CD14-positive monocyte (primary cell): ENCODE results near the gene TBR1. TPM values are rescaled to one million over a fixed set of nuclear protein-coding genes. Genes with fewer than 3 reads are reported as not detected.
A peak's percentile ranks its signal among the peaks of the same experiment; 100 is the strongest.

Source experiments
- DNase-seq, 3 donors: peaks; one replicate each; pipeline ENCODE4 v3.0.0-alpha.2; 2011 to 2022
- H2AFZ ChIP-seq: 2 replicates; pipeline ENCODE4 v1.6.0; 2012; ENCODE audit warnings: mild to moderate bottlenecking, low read depth, low read length, inconsistent platforms; ENCODE audit not compliant: insufficient read depth, poor library complexity, severe bottlenecking
- H3K27ac ChIP-seq, 2 donors: 1 replicate in 1 of 2; 2 replicates in 1 of 2; pipeline ENCODE4 v1.5.1; 2012 to 2013; ENCODE audit warnings: low read length in 2 of 2, control low read depth in 1 of 2, inconsistent platforms in 1 of 2, low read depth in 1 of 2, mild to moderate bottlenecking in 1 of 2
- H3K27me3 ChIP-seq, 2 donors: one replicate each; pipeline versions ENCODE4 v1.6.0 to v1.6.1; 2011 to 2013; ENCODE audit warnings: low read length in 2 of 2; ENCODE audit not compliant: control insufficient read depth in 2 of 2, insufficient read depth in 2 of 2
- H3K36me3 ChIP-seq, 2 donors: replicated peaks in 1 of 2; 1 replicate in 1 of 2; 2 replicates in 1 of 2; pipeline versions ENCODE4 v1.5.1 to v1.6.1; 2012 to 2013; ENCODE audit warnings: low read length in 2 of 2, control low read depth in 1 of 2, inconsistent platforms in 1 of 2, mild to moderate bottlenecking in 1 of 2; ENCODE audit not compliant: insufficient read depth in 2 of 2, control insufficient read depth in 1 of 2
- H3K4me1 ChIP-seq, 2 donors: 1 replicate in 1 of 2; 2 replicates in 1 of 2; pipeline versions ENCODE4 v1.5.1 to v1.6.1; 2012 to 2013; ENCODE audit warnings: low read length in 2 of 2, control low read depth in 1 of 2, inconsistent platforms in 1 of 2, mild to moderate bottlenecking in 1 of 2, moderate library complexity in 1 of 2; ENCODE audit not compliant: insufficient read depth in 2 of 2, control insufficient read depth in 1 of 2
- H3K4me2 ChIP-seq: replicated peaks from 2 replicates; pipeline ENCODE3; 2012; ENCODE audit warnings: low read length, moderate library complexity, mild to moderate bottlenecking; ENCODE audit not compliant: poor library complexity, severe bottlenecking; ENCODE audit errors: extremely low read depth
- H3K4me3 ChIP-seq, 3 experiments: fragments of 200-600 bp in 1 of 3; sonication (generic) in 1 of 3; replicated peaks in 1 of 3; 1 replicate in 2 of 3; 2 replicates in 1 of 3; pipeline ENCODE4 v1.5.1; 2011 to 2013; ENCODE audit warnings: low read length in 3 of 3, mild to moderate bottlenecking in 3 of 3, control low read depth in 2 of 3, low read depth in 2 of 3, inconsistent platforms in 1 of 3, moderate library complexity in 1 of 3
- H3K79me2 ChIP-seq: 2 replicates; pipeline ENCODE4 v1.6.0; 2012; ENCODE audit warnings: mild to moderate bottlenecking, control low read depth, inconsistent platforms, low read length, moderate library complexity; ENCODE audit not compliant: insufficient read depth
- H3K9ac ChIP-seq: 2 replicates; pipeline ENCODE4 v1.6.0; 2017; ENCODE audit warnings: low read length, mild to moderate bottlenecking; ENCODE audit not compliant: insufficient read depth, poor library complexity, severe bottlenecking
- H3K9me3 ChIP-seq, 2 donors: replicated peaks in 1 of 2; 1 replicate in 1 of 2; 2 replicates in 1 of 2; pipeline versions ENCODE4 v1.5.1 to v1.6.1; 2012 to 2013; ENCODE audit warnings: low read length in 2 of 2, control low read depth in 1 of 2; ENCODE audit not compliant: control insufficient read depth in 1 of 2, insufficient read depth in 1 of 2
- H4K20me1 ChIP-seq: 2 replicates; pipeline ENCODE4 v1.6.0; 2012; ENCODE audit warnings: mild to moderate bottlenecking, low read length, control low read depth, moderate library complexity; ENCODE audit not compliant: insufficient read depth
- H3K27ac Mint-ChIP-seq, 7 donors: one replicate each; pipeline ENCODE4 v1.8.0; 2020; ENCODE audit warnings: mild to moderate bottlenecking in 7 of 7, mixed read lengths in 7 of 7, moderate library complexity in 6 of 7, inconsistent platforms in 2 of 7
- H3K27me3 Mint-ChIP-seq, 3 donors: one replicate each; pipeline ENCODE4 v1.8.0; 2021 to 2022; ENCODE audit warnings: low read depth in 3 of 3, mild to moderate bottlenecking in 3 of 3, mixed read lengths in 3 of 3, moderate library complexity in 3 of 3, inconsistent platforms in 1 of 3
- H3K36me3 Mint-ChIP-seq, 2 donors: one replicate each; pipeline ENCODE4 v1.8.0; 2020; ENCODE audit warnings: mixed read lengths in 2 of 2, inconsistent platforms in 1 of 2, mild to moderate bottlenecking in 1 of 2
- H3K4me1 Mint-ChIP-seq: one replicate; pipeline ENCODE4 v1.8.0; 2020; ENCODE audit warnings: mild to moderate bottlenecking, mixed read lengths
- H3K4me3 Mint-ChIP-seq, 2 donors: one replicate each; pipeline ENCODE4 v1.8.0; 2020; ENCODE audit warnings: mild to moderate bottlenecking in 2 of 2, mixed read lengths in 2 of 2, moderate library complexity in 1 of 2
- H3K9me3 Mint-ChIP-seq, 7 donors: one replicate each; pipeline ENCODE4 v1.8.0; 2020 to 2022; ENCODE audit warnings: mixed read lengths in 7 of 7, mild to moderate bottlenecking in 6 of 7, moderate library complexity in 6 of 7, inconsistent platforms in 2 of 7
- CTCF ChIP-seq: fragments of 200-600 bp; IDR thresholded peaks from one replicate; pipeline ENCODE4 v1.8.0; 2022; ENCODE audit warnings: antibody characterized with exemption, mild to moderate bottlenecking
- WGBS: methylation state at CpG from one replicate; pipeline ENCODE4 v1.1.5; 2013; ENCODE audit warnings: missing lambda C conversion rate; ENCODE audit not compliant: insufficient coverage; 5-methylcytosine and 5-hydroxymethylcytosine counted together
- intact Hi-C, 2 donors: fragments of 100-400 bp; cut with micrococcal nuclease; formaldehyde crosslinking; loops; one replicate each; pipeline versions ENCODE4 v1.15.0 to v1.15.1; 2023
- polyA plus RNA-seq, 3 donors: library from polyadenylated mRNA; depleted of rRNA in 1 of 3; unstranded in 2 of 3; stranded (reverse) in 1 of 3; fragments of 300-500 nt in 2 of 3; fragments of >200 nt in 1 of 3; fragmentation: Illumina TruSeq in 2 of 3; gene quantifications; 1 replicate in 2 of 3; 2 replicates in 1 of 3; pipeline ENCODE4 v1.2.3, GENCODE V29; 2012 to 2021

TBR1 gene
- polyA plus RNA-seq, 3 donors: not detected

- peaks cover 91 to 99% (median 94%) of the 10 kb centered on the region in 3 donors for H3K27me3 Mint-ChIP-seq
- H4K20me1 ChIP-seq: no peaks in the 10 kb centered on the region
- no peaks in the 10 kb centered on the region for H3K79me2 ChIP-seq
- peaks cover 0 to 18% of the 10 kb centered on the region in 2 donors for H3K36me3 Mint-ChIP-seq
- no peak overlapping the region for H3K4me3 ChIP-seq
- no peak overlapping the region for H2AFZ ChIP-seq
- peaks cover 97% of the 10 kb centered on the region in 2 donors for H3K27me3 ChIP-seq
- H3K4me3 Mint-ChIP-seq: peak overlapping the region in 1 of 2 donors; percentile 91
- no peak overlapping the region for H3K27ac Mint-ChIP-seq
- TF ChIP-seq CTCF: no peak
- no peak overlapping the region for H3K9ac ChIP-seq
- no CpG with 5 or more reads among the region's 3 CpGs for WGBS
- H3K4me1 Mint-ChIP-seq: peaks cover 64% of the 10 kb centered on the region
- no peaks in the 10 kb centered on the region for H3K36me3 ChIP-seq
- no peak for DNase-seq
- H3K9me3 Mint-ChIP-seq: peaks cover 0 to 25% (median 14%) of the 10 kb centered on the region in 7 donors
- peaks cover 4 to 55% of the 10 kb centered on the region in 2 donors for H3K9me3 ChIP-seq
- no peak overlapping the region for H3K4me2 ChIP-seq
- intact Hi-C loops: no loop called here
- no peak overlapping the region for H3K27ac ChIP-seq
- H3K4me1 ChIP-seq: peaks cover 32 to 40% of the 10 kb centered on the region in 2 donors
Observed at GRCh38 chr2:161419638-161420190, 3.6 kb downstream of the TBR1 start.

DNA sequence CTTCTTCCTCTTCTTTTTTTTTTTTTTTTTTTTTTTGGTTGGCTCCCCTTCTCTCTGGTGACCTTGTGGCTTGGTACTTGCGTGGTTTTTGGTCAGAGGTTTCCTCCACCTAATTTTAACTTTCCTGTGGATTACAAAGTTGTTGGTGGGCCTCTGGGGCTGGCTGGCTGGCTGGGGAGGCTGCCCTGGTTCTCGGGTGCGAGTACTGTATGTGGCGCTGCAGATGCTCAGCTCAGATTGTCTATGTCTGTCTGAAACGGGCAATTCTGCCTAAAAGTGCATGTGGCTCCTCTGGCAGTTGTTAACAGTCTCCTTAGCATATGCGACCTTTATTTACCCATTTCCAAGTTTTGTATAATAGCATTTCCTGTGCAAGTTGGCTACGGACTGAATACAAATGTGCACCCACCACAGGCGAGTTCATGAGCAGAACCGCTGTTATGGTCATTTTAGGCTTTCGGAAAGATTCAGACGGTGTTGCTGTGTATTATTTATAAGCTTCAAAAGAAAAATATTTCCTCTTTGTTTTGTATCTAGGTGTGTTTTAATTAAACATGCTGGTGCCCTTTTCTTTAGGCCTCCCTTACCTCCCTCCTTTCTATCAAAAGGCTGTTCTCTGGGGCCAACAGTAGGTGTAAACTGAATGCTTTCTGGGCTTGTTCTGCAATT lies 4.4 kb downstream of the TBR1 start:
- WGBS: 7% methylated on average over 3 of the region's 11 CpGs
- Mint-ChIP-seq H3K4me1 (peaks cover 57% of the 10 kb centered on the region), H3K36me3 (peaks cover 0 to 18% of the 10 kb centered on the region in 2 donors), H3K9me3 (peaks cover 0 to 25% (median 13%) of the 10 kb centered on the region in 7 donors), H3K4me3 (peak overlapping the region in 1 of 2 donors; percentile 85), H3K27ac (no peak overlapping the region), H3K27me3 (peaks cover 92 to 99% (median 95%) of the 10 kb centered on the region in 3 donors)
- H3K27ac ChIP-seq: no peak overlapping the region
- no peak for TF ChIP-seq CTCF
- H3K9me3 ChIP-seq: peaks cover 4 to 53% of the 10 kb centered on the region in 2 donors
- no peaks in the 10 kb centered on the region for H4K20me1 ChIP-seq
- H3K27me3 ChIP-seq: peaks cover 97% of the 10 kb centered on the region in 2 donors
- H3K36me3 ChIP-seq: no peaks in the 10 kb centered on the region
- no peak overlapping the region for H3K9ac ChIP-seq
- no peaks in the 10 kb centered on the region for H3K79me2 ChIP-seq
- H3K4me1 ChIP-seq: peaks cover 27 to 32% of the 10 kb centered on the region in 2 donors
- no peak overlapping the region for H3K4me3 ChIP-seq
- no peak overlapping the region for H2AFZ ChIP-seq
- H3K4me2 ChIP-seq: no peak overlapping the region
- no peak for DNase-seq
- intact Hi-C loops: no loop called here
